Tibial artery (tissue), 4 donors: ENCODE results near the gene FANCI.

Experiments
- DNase-seq, 2 donors: peaks; one replicate each; pipeline ENCODE4 v3.0.0-alpha.2; 2019
- H3K27ac ChIP-seq, 2 donors: fragments of 200-600 bp; sonication (generic) in 1 of 2; 1 replicate in 1 of 2; 2 replicates in 1 of 2; pipeline ENCODE4 v1.5.1; 2018 to 2019; ENCODE audit warnings: mild to moderate bottlenecking in 1 of 2
- H3K27me3 ChIP-seq, 2 donors: fragments of 200-600 bp; sonication (generic) in 1 of 2; one replicate each; pipeline versions ENCODE4 v1.5.1 to v1.6.0; 2016 to 2019
- H3K36me3 ChIP-seq, 3 donors: fragments of 200-600 bp; sonication (generic) in 2 of 3; one replicate each; pipeline ENCODE4 v1.5.1; 2016 to 2019; ENCODE audit warnings: mild to moderate bottlenecking in 2 of 3
- H3K4me1 ChIP-seq, 4 donors: fragments of 200-600 bp; sonication (generic) in 2 of 4; 1 replicate in 3 of 4; 2 replicates in 1 of 4; pipeline ENCODE4 v1.5.1; 2016 to 2019
- H3K4me3 ChIP-seq, 2 donors: fragments of 200-600 bp; sonication (generic) in 1 of 2; 1 replicate in 1 of 2; 2 replicates in 1 of 2; pipeline ENCODE4 v1.5.1; 2018 to 2019; ENCODE audit warnings: mild to moderate bottlenecking in 2 of 2
- H3K9me3 ChIP-seq, 3 donors: fragments of 200-600 bp; sonication (generic) in 1 of 3; one replicate each; pipeline ENCODE4 v1.5.1; 2016 to 2019
- CTCF ChIP-seq, 2 experiments: fragments of 200-600 bp in 1 of 2; fragments of 450-650 bp in 1 of 2; IDR thresholded peaks; one replicate each; pipeline ENCODE4 v1.5.1; 2017 to 2019; ENCODE audit warnings: antibody characterized with exemption in 2 of 2, mild to moderate bottlenecking in 1 of 2, moderate library complexity in 1 of 2
- intact Hi-C: fragments of 100-400 bp; cut with DNase I; formaldehyde crosslinking; loops from one replicate; pipeline ENCODE4 v1.15.0; 2023; ENCODE audit warnings: low total_unique reads

FANCI gene

GRCh38 chr15:89209057-89209456 lies 34.7 kb upstream of the FANCI start:
- TF ChIP-seq CTCF (IDR thresholded peaks at IDR 0.05), result no peak
- H3K27ac ChIP-seq, result no peak overlapping the region
- DNase-seq, result no peak
- H3K9me3 ChIP-seq, result no peaks in the 10 kb centered on the region
- H3K4me3 ChIP-seq, result no peak overlapping the region
- intact Hi-C loops, result loop anchor here (5.0 to 10.0 kb wide), 2 partner anchors 33 to 106 kb away; partner anchors contain the start of gene FANCI
- H3K36me3 ChIP-seq, result no peaks in the 10 kb centered on the region
- H3K4me1 ChIP-seq, result peaks cover 0 to 6% (median 3%) of the 10 kb centered on the region in 4 donors
- no peaks in the 10 kb centered on the region for H3K27me3 ChIP-seq

DNA sequence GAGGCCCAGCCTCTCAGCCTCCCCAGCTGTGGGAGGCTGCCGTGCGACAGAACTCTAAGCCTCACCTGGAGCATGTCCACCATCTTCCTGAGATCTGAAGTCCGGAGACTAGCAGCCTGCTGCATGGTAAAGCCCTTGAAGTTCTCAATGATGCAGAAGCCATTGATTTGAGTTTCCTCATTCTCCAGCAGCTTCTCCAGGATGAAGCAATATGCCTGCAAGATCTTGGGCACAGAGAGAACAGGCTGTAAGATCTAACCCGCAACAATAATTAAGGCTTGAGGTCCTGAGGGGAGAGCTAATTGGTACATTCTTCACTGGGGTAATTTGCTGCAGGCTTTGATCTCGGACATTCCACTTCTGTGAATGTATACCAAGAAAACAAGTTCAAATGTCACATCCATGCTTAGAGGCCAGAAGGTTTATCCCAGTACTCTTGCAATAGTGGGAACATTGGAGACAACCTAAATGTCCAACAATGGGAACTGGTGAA lies 32.1 kb upstream of the FANCI start:
- DNase-seq, result peak in 1 of 2 donors; percentile 35
- Histone ChIP-seq H3K36me3 (no peaks in the 10 kb centered on the region), H3K9me3 (no peaks in the 10 kb centered on the region), H3K27ac (no peak overlapping the region), H3K27me3 (no peaks in the 10 kb centered on the region), H3K4me1 (peaks cover 0 to 6% (median 2%) of the 10 kb centered on the region in 4 donors), H3K4me3 (no peak overlapping the region)
- intact Hi-C loops, result no loop called here
- no peak for TF ChIP-seq CTCF (IDR thresholded peaks at IDR 0.05)

GRCh38 chr15:89215627-89216026 lies 28.2 kb upstream of the FANCI start:
- Histone ChIP-seq H3K4me3 (no peak overlapping the region), H3K9me3 (no peaks in the 10 kb centered on the region), H3K27me3 (no peaks in the 10 kb centered on the region), H3K4me1 (no peaks in the 10 kb centered on the region), H3K27ac (no peak overlapping the region), H3K36me3 (no peaks in the 10 kb centered on the region)
- no peak for TF ChIP-seq CTCF (IDR thresholded peaks at IDR 0.05)
- intact Hi-C loops, result no loop called here
- no peak for DNase-seq

DNA sequence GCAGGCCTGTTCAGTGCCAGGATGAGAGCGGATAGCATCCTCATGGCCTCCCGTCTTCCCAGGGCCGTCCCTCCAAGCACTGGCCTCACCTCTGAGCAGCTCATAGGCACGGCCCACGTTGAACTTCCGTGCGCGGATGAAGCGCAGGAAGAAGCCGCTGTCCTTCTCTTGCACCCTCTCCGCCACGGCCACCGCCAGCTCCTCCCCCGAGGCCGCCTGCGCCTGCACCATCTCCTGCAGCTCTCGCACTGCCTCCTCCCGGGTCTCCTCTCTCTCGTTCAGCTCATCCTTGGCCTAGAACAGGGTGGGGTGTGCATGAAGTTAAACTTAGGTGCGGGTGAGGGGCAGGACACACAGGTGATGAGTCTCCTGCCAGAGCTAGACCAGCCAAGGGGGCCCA lies 26.7 kb upstream of the FANCI start:
- H3K9me3 ChIP-seq, result no peaks in the 10 kb centered on the region
- H3K4me1 ChIP-seq, result no peaks in the 10 kb centered on the region
- intact Hi-C loops, result no loop called here
- TF ChIP-seq CTCF (IDR thresholded peaks at IDR 0.05), result no peak
- H3K36me3 ChIP-seq, result no peaks in the 10 kb centered on the region
- H3K27ac ChIP-seq, result no peak overlapping the region
- DNase-seq, result peak in 1 of 2 donors; percentile 34
- H3K27me3 ChIP-seq, result no peaks in the 10 kb centered on the region
- H3K4me3 ChIP-seq, result no peak overlapping the region

- no peak overlapping the region for H3K4me3 ChIP-seq
- TF ChIP-seq CTCF (IDR thresholded peaks at IDR 0.05), result no peak
- H3K27me3 ChIP-seq, result no peaks in the 10 kb centered on the region
- H3K4me1 ChIP-seq, result no peaks in the 10 kb centered on the region
- intact Hi-C loops, result no loop called here
- no peaks in the 10 kb centered on the region for H3K9me3 ChIP-seq
- H3K36me3 ChIP-seq, result no peaks in the 10 kb centered on the region
- H3K27ac ChIP-seq, result no peak overlapping the region
- DNase-seq, result peak in 1 of 2 donors; percentile 35
These were observed 25.9 kb upstream of the FANCI start for GRCh38 chr15:89217686-89218376.
